Measurements from ENCODE around the gene SSC4D.
"Not testable (repeated sequence)": the region's sequence is repeated elsewhere in the genome, so short reads cannot be mapped to it uniquely, and the experiment has no call there.

The SSC4D gene

GRCh38 chr7:76409537-76409936 is at the start of gene SSC4D:
SSC4D (minus strand) TSS chr7:76409697; CDS start chr7:76404439, 5,258 bp downstream.
- DNase-seq, result no peak

GRCh38 chr7:76458504-76458903 is 49.0 kb upstream of the SSC4D start:
- not testable (repeated sequence) for DNase-seq

- not testable (repeated sequence) for DNase-seq
Observed at GRCh38 chr7:76457017-76457416, 47.5 kb upstream of the SSC4D start.

GRCh38 chr7:76445577-76446008 is 36.1 kb upstream of the SSC4D start:
- DNase-seq, result not testable (repeated sequence)

GRCh38 chr7:76443846-76444245 is 34.3 kb upstream of the SSC4D start:
- DNase-seq, result not testable (repeated sequence)

- DNase-seq, result not testable (repeated sequence)
Observed at GRCh38 chr7:76442664-76443446, 33.4 kb upstream of the SSC4D start.

GRCh38 chr7:76441792-76442191 is 32.3 kb upstream of the SSC4D start:
- not testable (repeated sequence) for DNase-seq

- not testable (repeated sequence) for DNase-seq
Observed at GRCh38 chr7:76440404-76440803, 30.9 kb upstream of the SSC4D start.

GRCh38 chr7:76439120-76439888 is 29.8 kb upstream of the SSC4D start:
- DNase-seq, result not testable (repeated sequence)

- peak; percentile 39 to 45 for DNase-seq
Observed at GRCh38 chr7:76437873-76438272, 28.4 kb upstream of the SSC4D start.

- no peak for DNase-seq
Observed at GRCh38 chr7:76430836-76431235, 21.3 kb upstream of the SSC4D start.

- no peak for DNase-seq
Observed at GRCh38 chr7:76430211-76430610, 20.7 kb upstream of the SSC4D start.

GRCh38 chr7:76428868-76429805 is 19.6 kb upstream of the SSC4D start:
- no peak for DNase-seq

GRCh38 chr7:76428149-76428823 is 18.8 kb upstream of the SSC4D start:
- no peak for DNase-seq

GRCh38 chr7:76427635-76428034 is 18.1 kb upstream of the SSC4D start:
- no peak for DNase-seq

- no peak for DNase-seq
Observed at GRCh38 chr7:76426246-76426645, 16.7 kb upstream of the SSC4D start.

GRCh38 chr7:76425558-76425957 is 16.1 kb upstream of the SSC4D start:
- DNase-seq, result not testable (repeated sequence)

GRCh38 chr7:76425156-76425555 is 15.7 kb upstream of the SSC4D start:
- no peak for DNase-seq

- DNase-seq, result no peak
Observed at GRCh38 chr7:76424413-76425111, 15.1 kb upstream of the SSC4D start, which contains the start of gene ZP3. ZP3 (plus strand) TSS chr7:76424950; CDS start chr7:76424965, 15 bp downstream.

- DNase-seq, result no peak
Observed at GRCh38 chr7:76423666-76424412, 14.3 kb upstream of the SSC4D start.

- not testable (repeated sequence) for DNase-seq
Observed at GRCh38 chr7:76421097-76421496, 11.6 kb upstream of the SSC4D start.

Measured in stimulated activated CD4-positive, alpha-beta T cell treated with anti-CD3 and anti-CD28 coated beads, Interleukin-2, amount 100 ng/mL, for 48 hours (primary cell).